ENCODE measurements around the gene DDC. TPM values are rescaled to one million over a fixed set of nuclear protein-coding genes. Genes with fewer than 3 reads are reported as not detected.

The DDC gene
- total RNA-seq, 1 donor from 2014 or later: 1.4 TPM

DNA sequence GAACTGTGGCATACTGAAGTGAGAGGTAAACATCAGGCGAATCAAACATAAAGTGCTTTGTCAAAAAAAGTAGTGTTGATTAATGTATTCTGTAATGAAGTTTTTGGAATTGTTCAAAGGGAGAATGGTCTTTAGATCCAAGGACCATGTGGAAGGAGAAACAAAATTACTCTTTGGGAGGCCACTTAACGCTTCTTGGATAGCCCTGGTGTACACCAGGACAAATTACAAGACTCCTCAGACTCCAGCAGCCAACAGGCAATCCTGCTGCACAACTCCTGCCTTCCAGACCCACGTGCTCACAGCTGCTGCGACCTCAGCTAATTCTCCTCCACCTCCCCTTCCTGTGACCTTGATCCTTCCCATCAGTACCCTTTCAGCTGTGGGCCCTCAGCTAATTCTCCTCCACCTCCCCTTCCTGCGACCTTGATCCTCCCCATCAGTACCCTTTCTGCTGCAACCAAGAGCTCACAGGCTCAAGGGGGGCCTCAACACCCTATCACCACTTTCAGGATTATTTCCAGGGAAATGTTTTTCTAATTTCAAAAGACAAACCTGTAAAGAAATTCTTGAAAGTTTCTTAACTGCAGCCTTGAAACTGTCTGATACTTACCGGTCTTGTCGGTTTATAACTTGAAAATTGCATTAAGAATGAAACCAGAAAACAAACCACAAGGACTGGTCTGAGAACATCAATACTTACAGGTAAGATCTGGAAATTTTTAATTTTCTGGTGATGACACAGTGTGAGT lies 29.7 kb upstream of the DDC start:
- TF ChIP-seq, protein P1, sequence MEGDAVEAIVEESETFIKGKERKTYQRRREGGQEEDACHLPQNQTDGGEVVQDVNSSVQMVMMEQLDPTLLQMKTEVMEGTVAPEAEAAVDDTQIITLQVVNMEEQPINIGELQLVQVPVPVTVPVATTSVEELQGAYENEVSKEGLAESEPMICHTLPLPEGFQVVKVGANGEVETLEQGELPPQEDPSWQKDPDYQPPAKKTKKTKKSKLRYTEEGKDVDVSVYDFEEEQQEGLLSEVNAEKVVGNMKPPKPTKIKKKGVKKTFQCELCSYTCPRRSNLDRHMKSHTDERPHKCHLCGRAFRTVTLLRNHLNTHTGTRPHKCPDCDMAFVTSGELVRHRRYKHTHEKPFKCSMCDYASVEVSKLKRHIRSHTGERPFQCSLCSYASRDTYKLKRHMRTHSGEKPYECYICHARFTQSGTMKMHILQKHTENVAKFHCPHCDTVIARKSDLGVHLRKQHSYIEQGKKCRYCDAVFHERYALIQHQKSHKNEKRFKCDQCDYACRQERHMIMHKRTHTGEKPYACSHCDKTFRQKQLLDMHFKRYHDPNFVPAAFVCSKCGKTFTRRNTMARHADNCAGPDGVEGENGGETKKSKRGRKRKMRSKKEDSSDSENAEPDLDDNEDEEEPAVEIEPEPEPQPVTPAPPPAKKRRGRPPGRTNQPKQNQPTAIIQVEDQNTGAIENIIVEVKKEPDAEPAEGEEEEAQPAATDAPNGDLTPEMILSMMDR (conservative IDR thresholded peaks at IDR 0.05; ENCODE audit: low read depth, low read length): no peak
- DNase-seq (ENCODE audit: low read depth): no peak
- H3K4me3 ChIP-seq (ENCODE audit: low read depth, low read length): no peak overlapping the region

DNA sequence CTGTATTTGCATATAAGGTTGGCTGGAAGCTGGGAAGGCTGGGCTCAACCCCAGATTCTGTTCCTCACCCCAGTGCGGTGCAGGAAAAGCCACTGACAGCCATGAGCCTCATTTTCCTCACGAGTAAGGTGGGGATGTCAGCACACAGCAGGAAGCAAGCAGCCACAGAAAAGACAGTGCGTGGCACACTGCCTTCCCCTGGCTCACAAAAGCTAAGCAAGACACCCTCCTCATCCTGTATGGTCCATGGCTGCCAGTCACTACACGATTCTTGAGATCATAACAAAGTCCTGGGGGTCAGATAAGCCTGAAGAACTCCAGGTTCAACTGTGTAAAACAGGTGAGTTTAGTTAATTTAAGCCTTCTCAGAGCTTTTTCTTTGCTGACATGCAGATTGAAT lies 28.9 kb upstream of the DDC start:
- no peak for DNase-seq (ENCODE audit: low read depth)
- TF ChIP-seq, protein P1 (conservative IDR thresholded peaks at IDR 0.05; ENCODE audit: low read depth, low read length): no peak
- no peak overlapping the region for H3K4me3 ChIP-seq (ENCODE audit: low read depth, low read length)

DNA sequence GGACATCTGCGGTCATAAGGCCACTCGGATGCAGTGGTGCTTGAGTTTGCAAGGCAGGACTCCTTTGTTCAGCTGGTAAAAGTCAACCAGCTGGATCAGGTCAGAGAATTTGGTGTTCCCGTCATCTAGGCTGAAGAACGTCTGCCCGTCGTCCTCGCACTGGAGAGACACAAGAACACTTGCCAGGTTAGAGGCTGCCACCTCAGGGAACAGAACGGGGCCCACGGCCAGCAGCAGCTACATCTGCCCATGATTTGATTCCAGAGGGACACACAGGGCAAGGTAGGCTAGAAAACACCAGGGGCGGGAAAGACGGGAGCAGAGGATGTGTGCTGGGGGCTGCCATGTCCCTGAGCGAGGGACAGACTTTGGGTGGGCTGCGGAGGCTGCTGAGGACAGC lies 27.7 kb upstream of the DDC start:
- TF ChIP-seq, protein P1 (conservative IDR thresholded peaks at IDR 0.05; ENCODE audit: low read depth, low read length): no peak
- H3K4me3 ChIP-seq (ENCODE audit: low read depth, low read length): no peak overlapping the region
- no peak for DNase-seq (ENCODE audit: low read depth)

DNA sequence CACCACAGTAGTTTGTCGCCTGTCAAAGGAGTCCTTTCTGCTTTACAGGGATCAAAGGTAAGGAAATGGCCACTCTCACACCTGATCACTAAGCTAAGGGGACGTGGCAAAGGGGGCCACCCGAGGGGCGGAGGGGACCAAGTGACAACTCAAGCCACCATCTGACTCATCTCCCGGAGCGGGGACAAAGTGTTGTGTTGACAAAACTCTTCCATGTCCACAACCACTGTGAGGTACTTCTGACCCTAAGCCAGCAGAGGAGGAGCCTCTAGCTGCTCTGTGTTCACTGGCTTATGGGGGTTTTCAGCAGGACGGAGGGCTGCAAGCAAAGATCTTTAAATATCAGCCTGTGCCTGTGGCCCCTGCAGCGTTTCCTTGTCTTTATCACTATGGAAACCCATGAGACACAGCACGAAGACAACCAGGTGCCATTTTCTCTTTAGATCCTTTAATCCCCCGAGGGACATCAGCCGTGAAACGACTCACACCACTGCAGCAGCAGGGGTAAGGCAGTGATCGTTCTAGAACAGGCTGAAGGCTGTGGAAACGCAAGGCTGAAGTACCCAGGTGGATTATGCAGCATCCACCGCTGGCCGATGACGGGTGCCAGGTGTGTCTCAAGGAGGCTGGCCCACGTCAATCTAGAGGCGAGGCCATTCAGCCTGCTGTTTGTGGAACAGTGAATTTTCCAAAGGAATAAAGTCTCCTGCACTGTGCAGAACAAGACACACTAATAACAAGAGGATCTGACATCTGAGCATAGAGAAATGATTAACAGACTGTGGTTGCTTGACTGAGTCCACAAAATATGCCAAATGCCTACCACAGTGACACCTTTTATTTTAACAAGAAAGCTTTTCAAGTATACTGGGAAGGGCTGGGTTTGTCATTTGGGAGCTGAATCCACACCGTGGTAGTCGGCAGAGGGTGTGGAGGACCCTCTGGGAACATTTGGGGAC lies 26.6 kb upstream of the DDC start:
- peak; percentile 52 for DNase-seq (ENCODE audit: low read depth)
- TF ChIP-seq, protein P1 (conservative IDR thresholded peaks at IDR 0.05; ENCODE audit: low read depth, low read length): no peak
- H3K4me3 ChIP-seq (ENCODE audit: low read depth, low read length): no peak overlapping the region

DNA sequence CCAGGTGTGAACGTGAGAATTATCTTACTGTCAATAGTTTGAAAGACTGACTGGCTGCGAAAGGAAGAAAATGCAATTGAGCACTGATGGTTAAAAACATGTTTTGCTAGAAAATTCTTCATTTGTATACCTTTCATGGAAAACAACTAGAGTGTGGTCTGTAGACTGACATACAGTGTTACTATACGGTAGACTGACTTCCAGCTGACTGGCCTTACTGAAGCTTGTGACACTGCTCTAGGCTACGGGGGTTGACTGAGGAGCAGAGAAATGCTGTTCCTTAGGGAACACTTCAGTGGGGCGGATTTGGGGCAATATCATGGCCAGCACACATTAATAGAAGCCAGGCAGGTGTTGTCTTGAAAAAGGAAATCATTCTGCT lies 25.9 kb upstream of the DDC start:
- H3K4me3 ChIP-seq (ENCODE audit: low read depth, low read length): no peak overlapping the region
- no peak for DNase-seq (ENCODE audit: low read depth)
- TF ChIP-seq, protein P1 (conservative IDR thresholded peaks at IDR 0.05; ENCODE audit: low read depth, low read length): no peak

DNA sequence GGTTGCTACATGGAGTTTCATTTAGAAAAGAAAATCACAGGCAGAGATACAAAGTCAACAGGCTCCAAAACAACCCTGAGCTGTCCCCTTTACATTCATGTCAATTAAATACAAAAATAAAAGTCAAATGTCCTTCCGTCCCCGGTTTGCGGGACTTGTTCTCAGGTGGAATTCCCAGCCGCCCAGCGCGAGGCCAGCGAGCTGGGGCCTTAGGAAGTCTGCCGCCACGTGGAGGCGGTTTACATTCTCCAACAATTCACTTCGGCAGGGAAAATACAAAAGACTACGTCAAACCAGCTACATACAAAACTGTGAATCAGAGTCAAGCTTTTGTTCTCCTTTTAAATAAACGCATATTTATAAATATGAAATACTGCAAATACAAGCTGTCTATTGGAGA lies 25.3 kb upstream of the DDC start:
- H3K4me3 ChIP-seq (ENCODE audit: low read depth, low read length): no peak overlapping the region
- DNase-seq (ENCODE audit: low read depth): no peak
- TF ChIP-seq, protein P1 (conservative IDR thresholded peaks at IDR 0.05; ENCODE audit: low read depth, low read length): no peak

Measured in epithelial cell of proximal tubule (primary cell).